Stimulated activated CD4-positive, alpha-beta T cell treated with anti-CD3 and anti-CD28 coated beads, TNF-alpha, amount 100 ng/mL, for 1 hour (primary cell): ENCODE results near the gene CD200R1L.

Experiments used
- DNase-seq, 3 donors: peaks; one replicate each; pipeline ENCODE4 v3.0.0-alpha.2; 2020; ENCODE audit warnings: low read depth in 3 of 3, low spot score in 1 of 3

CD200R1L gene

DNA sequence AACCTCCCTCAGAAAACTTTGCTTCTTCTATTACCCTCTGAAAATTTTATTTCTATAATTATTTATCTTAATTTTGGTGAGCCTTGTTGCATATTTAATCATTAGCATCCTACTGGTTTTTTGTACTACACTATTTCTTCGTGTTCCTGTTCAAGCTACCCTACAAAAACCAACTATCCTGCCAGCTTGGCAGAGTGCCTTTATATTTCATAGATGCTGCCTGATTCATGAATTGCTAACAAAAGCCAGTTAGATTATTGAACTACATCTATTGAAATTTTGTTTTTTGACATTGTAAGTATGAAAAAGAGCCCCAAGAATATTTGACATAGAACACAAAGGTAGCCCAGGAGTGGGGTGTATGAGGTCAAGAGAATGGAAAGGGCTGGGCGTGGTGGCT lies 78.9 kb downstream of the CD200R1L start:
- no peak for DNase-seq

DNA sequence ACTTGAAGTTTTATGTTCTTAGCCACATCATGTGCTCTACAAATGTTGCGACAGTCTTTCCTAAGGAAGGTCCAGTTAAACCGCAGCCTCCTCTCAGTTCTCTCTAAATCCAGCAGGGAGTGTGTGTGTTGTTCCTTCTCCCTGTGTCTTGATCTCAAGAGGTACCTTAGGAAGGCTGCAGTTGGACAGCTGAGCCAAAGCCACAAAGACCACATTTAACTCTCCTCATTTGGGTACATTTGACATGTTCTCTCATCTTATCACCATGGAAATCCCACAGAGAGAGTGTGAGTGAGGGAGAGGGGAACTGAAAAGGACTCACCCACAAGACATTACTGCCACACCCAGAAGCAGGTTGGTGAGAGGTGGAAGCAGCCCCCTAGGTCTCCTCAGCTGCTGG lies 79.5 kb downstream of the CD200R1L start:
- DNase-seq = no peak
